Measurements from ENCODE around the gene C1QTNF12.

C1QTNF12 gene

GRCh38 chr1:1246577-1247340 lies at the start of gene C1QTNF12:
Gene C1QTNF12, minus strand, starts transcription at chr1:1246722. Its CDS starts 32 bp downstream, at chr1:1246690.
- no peak for DNase-seq

- no peak for DNase-seq
These were observed 48.8 kb upstream of the C1QTNF12 start for GRCh38 chr1:1295154-1295923.

- DNase-seq = no peak
These were observed 47.8 kb upstream of the C1QTNF12 start for GRCh38 chr1:1294250-1294890.

GRCh38 chr1:1293263-1294249 lies 47.0 kb upstream of the C1QTNF12 start:
- DNase-seq = no peak

- no peak for DNase-seq
These were observed 46.3 kb upstream of the C1QTNF12 start for GRCh38 chr1:1292851-1293250.

GRCh38 chr1:1292442-1292779 lies 45.9 kb upstream of the C1QTNF12 start:
- no peak for DNase-seq

GRCh38 chr1:1291548-1292441 lies 45.3 kb upstream of the C1QTNF12 start:
- DNase-seq = peak in 3 of 14 donors; percentile 7 to 67 (median 7)

GRCh38 chr1:1291023-1291528 lies 44.6 kb upstream of the C1QTNF12 start:
- no peak for DNase-seq

- no peak for DNase-seq
These were observed 43.8 kb upstream of the C1QTNF12 start for GRCh38 chr1:1290238-1290731.

GRCh38 chr1:1287288-1288110 lies 41.0 kb upstream of the C1QTNF12 start:
- DNase-seq = no peak

- no peak for DNase-seq
These were observed 40.1 kb upstream of the C1QTNF12 start for GRCh38 chr1:1286313-1287261.

- DNase-seq = no peak
These were observed 39.2 kb upstream of the C1QTNF12 start for GRCh38 chr1:1285611-1286311.

GRCh38 chr1:1285102-1285571 lies 38.6 kb upstream of the C1QTNF12 start:
- DNase-seq = no peak

- no peak for DNase-seq
These were observed 37.9 kb upstream of the C1QTNF12 start for GRCh38 chr1:1284221-1285101.

- no peak for DNase-seq
These were observed 37.3 kb upstream of the C1QTNF12 start for GRCh38 chr1:1283821-1284220.

GRCh38 chr1:1282998-1283397 lies 36.5 kb upstream of the C1QTNF12 start:
- no peak for DNase-seq

All from C1 segment of cervical spinal cord (tissue), 14 donors.